ENCODE data around the gene VPS26C.

VPS26C gene

GRCh38 chr21:37273911-37274690, 7.0 kb upstream of the VPS26C start:
- CTCF ChIA-PET: no interaction called here

GRCh38 chr21:37273440-37273839, 6.3 kb upstream of the VPS26C start:
- POLR2A ChIA-PET: no interaction called here
- H3K4me3 ChIP-seq (ENCODE audit: low read depth, low read length): no peak overlapping the region
- no peak for DNase-seq (ENCODE audit: low read depth, low spot score)
- no peak for TF ChIP-seq CTCF (IDR thresholded peaks at IDR 0.05; ENCODE audit: insufficient read depth, low read length, missing control alignments)
- CTCF ChIA-PET: no interaction called here

More at GRCh38 chr21:37273911-37274690, 7.0 kb upstream of the VPS26C start:
- POLR2A ChIA-PET: interaction anchor here (0.5 kb wide), 1 partner anchor 293 kb away, joined by 4 read pairs; no protein-coding TSS in a partner anchor
- H3K4me3 ChIP-seq (ENCODE audit: low read depth, low read length): no peak overlapping the region
- TF ChIP-seq CTCF (IDR thresholded peaks at IDR 0.05; ENCODE audit: insufficient read depth, low read length, missing control alignments): no peak
- no peak for DNase-seq (ENCODE audit: low read depth, low spot score)

- POLR2A ChIA-PET: no interaction called here
- H3K4me3 ChIP-seq (ENCODE audit: low read depth, low read length): no peak overlapping the region
- DNase-seq (ENCODE audit: low read depth, low spot score): no peak
- CTCF ChIA-PET: no interaction called here
- TF ChIP-seq CTCF (IDR thresholded peaks at IDR 0.05; ENCODE audit: insufficient read depth, low read length, missing control alignments): no peak
Observed at GRCh38 chr21:37272897-37273296, 5.8 kb upstream of the VPS26C start.

DNA sequence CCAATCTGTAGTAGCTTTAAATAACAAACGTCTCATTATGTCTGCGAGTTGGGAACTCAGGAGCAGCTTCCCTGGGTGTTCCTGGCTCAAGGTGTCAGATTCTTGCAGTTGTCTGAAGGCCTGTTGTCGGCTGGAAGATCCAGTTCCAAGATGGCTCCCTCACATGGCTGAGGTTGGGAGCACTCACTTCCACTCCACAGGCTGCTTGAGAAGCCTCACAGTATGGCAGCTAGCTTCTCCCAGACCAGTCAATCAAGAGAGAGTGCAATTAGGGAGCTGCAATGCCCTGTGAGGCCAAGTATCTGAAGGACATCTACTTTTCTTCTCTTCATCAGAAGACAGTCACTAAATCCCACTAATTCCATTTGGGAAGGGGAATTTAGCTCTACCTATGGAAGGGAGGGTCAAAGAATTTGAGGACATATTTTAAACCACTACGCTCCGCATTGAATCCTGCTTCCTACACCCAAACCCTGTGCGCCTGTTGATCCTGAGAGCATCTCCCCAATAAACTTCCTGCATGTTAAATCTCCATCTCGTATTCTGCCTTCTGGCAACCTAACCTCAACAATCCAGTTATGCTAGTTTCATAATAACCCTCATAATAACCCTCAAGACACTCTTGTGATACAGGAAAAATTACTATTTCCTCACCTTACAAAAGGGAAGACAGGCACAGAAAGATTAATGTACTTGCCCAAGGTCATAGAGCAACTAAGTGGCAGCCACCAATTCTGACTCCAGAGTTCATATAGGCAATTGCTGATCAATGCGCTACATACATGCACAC, 3.6 kb upstream of the VPS26C start:
- ChIA-PET POLR2A (no interaction called here), CTCF (no interaction called here)
- no peak overlapping the region for H3K4me3 ChIP-seq (ENCODE audit: low read depth, low read length)
- no peak for DNase-seq (ENCODE audit: low read depth, low spot score)
- no peak for TF ChIP-seq CTCF (IDR thresholded peaks at IDR 0.05; ENCODE audit: insufficient read depth, low read length, missing control alignments)

GRCh38 chr21:37269481-37269880, 2.3 kb upstream of the VPS26C start:
- TF ChIP-seq CTCF (IDR thresholded peaks at IDR 0.05; ENCODE audit: insufficient read depth, low read length, missing control alignments): no peak
- no peak for DNase-seq (ENCODE audit: low read depth, low spot score)
- CTCF ChIA-PET: no interaction called here
- POLR2A ChIA-PET: no interaction called here
- H3K4me3 ChIP-seq (ENCODE audit: low read depth, low read length): no peak overlapping the region

- ChIA-PET POLR2A (interaction anchor here (0.8 to 2.3 kb wide), 7 partner anchors 14 to 296 kb away, joined by 3 to 11 read pairs (median 5); partner anchors contain the start of gene DYRK1A), CTCF (interaction anchor here (1.3 kb wide), 1 partner anchor 295 kb away, joined by 4 read pairs; no protein-coding TSS in a partner anchor)
- peak overlapping the region; percentile 90 for H3K4me3 ChIP-seq (ENCODE audit: low read depth, low read length)
- TF ChIP-seq CTCF (IDR thresholded peaks at IDR 0.05; ENCODE audit: insufficient read depth, low read length, missing control alignments): no peak
- no peak for DNase-seq (ENCODE audit: low read depth, low spot score)
Observed at GRCh38 chr21:37268186-37268503, 1.0 kb upstream of the VPS26C start.

All from AG04449 (cell line).